Activated naive CD4-positive, alpha-beta T cell treated with anti-CD3 and anti-CD28 coated beads, Interleukin-2, amount 50 U/mL, for 24 hours (primary cell): ENCODE data around the gene BNIP1.
"Not testable (repeated sequence)": the region's sequence is repeated elsewhere in the genome, so short reads cannot be mapped to it uniquely, and the experiment has no call there.

Experiments
- H3K27ac Mint-ChIP-seq: one replicate; pipeline ENCODE4 v1.8.0; 2021; ENCODE audit warnings: mild to moderate bottlenecking, mixed read lengths
- H3K27me3 Mint-ChIP-seq: one replicate; pipeline ENCODE4 v1.8.0; 2021; ENCODE audit warnings: mixed read lengths
- H3K36me3 Mint-ChIP-seq: one replicate; pipeline ENCODE4 v1.8.0; 2021; ENCODE audit warnings: mixed read lengths
- H3K4me1 Mint-ChIP-seq: one replicate; pipeline ENCODE4 v1.8.0; 2021; ENCODE audit warnings: mixed read lengths
- H3K4me3 Mint-ChIP-seq: one replicate; pipeline ENCODE4 v1.8.0; 2021; ENCODE audit warnings: mild to moderate bottlenecking, mixed read lengths
- H3K9me3 Mint-ChIP-seq: one replicate; pipeline ENCODE4 v1.8.0; 2021; ENCODE audit warnings: mixed read lengths

BNIP1 gene

GRCh38 chr5:173153842-173154241 is 9.5 kb downstream of the BNIP1 start:
- Mint-ChIP-seq H3K27me3 (no peaks in the 10 kb centered on the region), H3K4me3 (no peak overlapping the region), H3K36me3 (peaks cover 23% of the 10 kb centered on the region), H3K9me3 (no peaks in the 10 kb centered on the region), H3K27ac (no peak overlapping the region), H3K4me1 (no peaks in the 10 kb centered on the region)

GRCh38 chr5:173154619-173155018 is 10.3 kb downstream of the BNIP1 start:
- H3K36me3 Mint-ChIP-seq = peaks cover 21% of the 10 kb centered on the region
- not testable (repeated sequence) for H3K4me3 Mint-ChIP-seq, H3K27ac Mint-ChIP-seq, H3K9me3 Mint-ChIP-seq, H3K27me3 Mint-ChIP-seq, H3K4me1 Mint-ChIP-seq

DNA sequence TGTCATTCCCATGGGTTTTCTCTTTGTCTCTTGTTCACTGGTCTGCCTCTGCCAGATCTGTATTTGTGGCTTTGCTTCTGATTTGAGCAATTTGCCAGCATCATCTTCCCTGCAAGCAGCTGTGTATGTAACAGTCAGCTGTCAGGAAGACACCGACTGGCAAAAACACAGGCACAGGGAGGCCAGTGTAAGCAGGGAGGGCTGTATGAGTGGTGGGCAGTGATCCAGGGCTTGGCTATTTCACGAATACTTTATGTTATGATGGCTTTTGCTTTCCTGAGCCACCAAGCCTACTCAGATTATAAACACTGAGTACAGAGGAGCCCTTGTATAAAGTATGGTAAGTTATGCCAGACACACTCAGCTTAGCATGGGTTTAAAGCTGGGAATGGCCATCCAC is 11.6 kb downstream of the BNIP1 start:
- Mint-ChIP-seq H3K36me3 (peaks cover 19% of the 10 kb centered on the region), H3K4me3 (no peak overlapping the region), H3K27me3 (no peaks in the 10 kb centered on the region)

GRCh38 chr5:173158366-173158765 is 14.0 kb downstream of the BNIP1 start:
- no peaks in the 10 kb centered on the region for H3K4me1 Mint-ChIP-seq
- peaks cover 21% of the 10 kb centered on the region for H3K36me3 Mint-ChIP-seq
- H3K9me3 Mint-ChIP-seq = no peaks in the 10 kb centered on the region
- no peak overlapping the region for H3K4me3 Mint-ChIP-seq
- no peaks in the 10 kb centered on the region for H3K27me3 Mint-ChIP-seq
- H3K27ac Mint-ChIP-seq = no peak overlapping the region

More for the DNA sequence above, 11.6 kb downstream of the BNIP1 start:
- H3K9me3 Mint-ChIP-seq = no peaks in the 10 kb centered on the region
- H3K4me1 Mint-ChIP-seq = no peaks in the 10 kb centered on the region
- H3K27ac Mint-ChIP-seq = no peak overlapping the region

GRCh38 chr5:173159256-173159655 is 14.9 kb downstream of the BNIP1 start:
- Mint-ChIP-seq H3K27me3 (no peaks in the 10 kb centered on the region), H3K36me3 (peaks cover 13% of the 10 kb centered on the region), H3K9me3 (no peaks in the 10 kb centered on the region), H3K27ac (no peak overlapping the region), H3K4me1 (no peaks in the 10 kb centered on the region), H3K4me3 (no peak overlapping the region)

DNA sequence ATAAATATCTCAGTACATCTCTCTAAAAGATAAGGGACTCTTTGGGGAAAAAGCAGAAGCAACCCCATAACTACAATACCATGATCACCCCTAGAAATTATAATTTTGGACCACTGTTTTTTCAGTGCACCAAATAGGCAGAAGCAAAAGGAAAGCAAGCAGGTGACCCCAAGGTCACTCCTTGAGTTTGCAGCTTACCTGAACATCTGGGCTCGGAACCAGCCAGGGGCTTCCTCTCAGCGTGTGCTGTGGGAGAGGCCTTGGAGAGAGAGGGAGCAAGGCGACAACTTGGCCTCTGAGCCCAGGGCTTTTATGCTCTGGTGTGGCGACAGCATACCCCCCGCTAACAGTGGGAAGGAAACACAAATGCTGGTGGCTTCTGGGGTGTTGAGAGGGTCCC is 16.8 kb downstream of the BNIP1 start:
- H3K27ac Mint-ChIP-seq = no peak overlapping the region
- H3K4me1 Mint-ChIP-seq = no peaks in the 10 kb centered on the region
- no peaks in the 10 kb centered on the region for H3K9me3 Mint-ChIP-seq
- H3K27me3 Mint-ChIP-seq = no peaks in the 10 kb centered on the region
- H3K4me3 Mint-ChIP-seq = no peak overlapping the region
- H3K36me3 Mint-ChIP-seq = peaks cover 13% of the 10 kb centered on the region

DNA sequence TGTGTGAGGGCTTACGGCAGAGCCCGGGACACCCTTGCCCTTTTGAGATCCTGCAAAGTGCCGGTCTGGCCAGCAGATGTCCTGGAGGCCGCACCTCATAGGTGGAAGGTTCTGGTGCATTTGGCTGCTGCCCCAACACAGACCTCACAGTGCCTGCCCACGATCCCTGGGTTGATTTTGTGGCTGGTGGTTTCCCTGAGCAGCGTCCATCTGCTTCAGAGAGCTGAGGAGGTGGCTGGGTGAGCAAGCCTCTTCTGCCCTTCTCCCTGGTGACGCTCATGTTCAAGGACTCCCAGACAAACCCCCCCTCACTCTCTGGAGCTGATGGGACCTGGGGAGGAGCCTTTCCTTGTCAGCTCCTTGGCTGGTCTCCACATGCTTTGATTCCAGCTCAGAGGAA is 18.9 kb downstream of the BNIP1 start:
- Mint-ChIP-seq H3K27me3 (no peaks in the 10 kb centered on the region), H3K4me3 (no peak overlapping the region), H3K27ac (no peak overlapping the region), H3K4me1 (no peaks in the 10 kb centered on the region), H3K36me3 (peaks cover 12% of the 10 kb centered on the region), H3K9me3 (no peaks in the 10 kb centered on the region)

GRCh38 chr5:173165177-173166016 is 21.1 kb downstream of the BNIP1 start:
- Mint-ChIP-seq H3K27ac (no peak overlapping the region), H3K4me1 (no peaks in the 10 kb centered on the region), H3K36me3 (peaks cover 9% of the 10 kb centered on the region), H3K4me3 (no peak overlapping the region), H3K27me3 (no peaks in the 10 kb centered on the region), H3K9me3 (no peaks in the 10 kb centered on the region)

GRCh38 chr5:173172166-173172565 is 27.8 kb downstream of the BNIP1 start:
- Mint-ChIP-seq H3K36me3 (no peaks in the 10 kb centered on the region), H3K27me3 (no peaks in the 10 kb centered on the region), H3K4me1 (no peaks in the 10 kb centered on the region), H3K4me3 (no peak overlapping the region), H3K9me3 (no peaks in the 10 kb centered on the region), H3K27ac (no peak overlapping the region)

- Mint-ChIP-seq H3K27me3 (no peaks in the 10 kb centered on the region), H3K9me3 (peaks cover 5% of the 10 kb centered on the region), H3K36me3 (peaks cover 7% of the 10 kb centered on the region), H3K4me3 (no peak overlapping the region), H3K27ac (no peak overlapping the region), H3K4me1 (no peaks in the 10 kb centered on the region)
These were observed 31.2 kb downstream of the BNIP1 start for GRCh38 chr5:173175523-173175922.

- H3K4me3 Mint-ChIP-seq = no peak overlapping the region
- H3K27ac Mint-ChIP-seq = no peak overlapping the region
- peaks cover 5% of the 10 kb centered on the region for H3K9me3 Mint-ChIP-seq
- no peaks in the 10 kb centered on the region for H3K4me1 Mint-ChIP-seq
- H3K27me3 Mint-ChIP-seq = no peaks in the 10 kb centered on the region
- H3K36me3 Mint-ChIP-seq = peaks cover 8% of the 10 kb centered on the region
These were observed 34.1 kb downstream of the BNIP1 start for GRCh38 chr5:173178369-173178910.

GRCh38 chr5:173180331-173180730 is 36.0 kb downstream of the BNIP1 start:
- H3K4me1 Mint-ChIP-seq = no peaks in the 10 kb centered on the region
- H3K4me3 Mint-ChIP-seq = no peak overlapping the region
- no peaks in the 10 kb centered on the region for H3K27me3 Mint-ChIP-seq
- H3K36me3 Mint-ChIP-seq = peaks cover 8% of the 10 kb centered on the region
- H3K27ac Mint-ChIP-seq = no peak overlapping the region
- H3K9me3 Mint-ChIP-seq = peaks cover 5% of the 10 kb centered on the region

DNA sequence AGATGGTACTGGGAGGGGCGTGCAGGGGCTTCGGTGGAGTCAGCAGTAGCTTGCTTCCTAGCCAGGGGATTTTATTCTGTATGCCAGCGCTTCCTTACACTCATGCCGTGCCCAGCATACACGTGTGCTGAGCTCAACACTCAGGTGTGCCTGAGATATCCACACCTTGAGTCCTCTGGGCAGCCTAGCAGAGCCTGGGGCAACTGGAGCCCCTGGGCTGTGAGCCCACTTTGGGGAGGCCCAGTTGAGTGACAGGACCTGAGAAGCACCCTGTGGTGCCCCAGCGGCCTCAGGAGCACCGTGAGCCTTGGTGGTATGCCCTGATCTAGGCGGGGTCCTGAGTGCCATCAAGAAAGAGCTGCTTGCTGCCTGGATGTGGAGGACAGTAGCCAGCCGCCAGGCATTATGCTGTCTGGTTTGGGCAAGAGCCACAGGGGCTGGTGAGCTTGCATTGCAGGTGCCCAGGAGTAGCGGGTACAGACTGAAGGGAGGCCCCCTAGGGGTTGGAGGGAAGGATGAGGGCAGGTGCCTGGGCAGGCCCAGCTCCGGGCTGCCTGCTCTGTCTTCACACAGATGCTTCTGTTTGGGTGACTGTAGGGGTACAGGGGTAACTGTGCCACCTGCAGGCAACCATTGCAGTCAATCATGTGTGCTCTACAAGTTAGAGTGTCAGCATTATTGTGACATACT is 42.9 kb downstream of the BNIP1 start:
- H3K36me3 Mint-ChIP-seq = peaks cover under 1% of the 10 kb centered on the region
- H3K9me3 Mint-ChIP-seq = no peaks in the 10 kb centered on the region
- H3K4me3 Mint-ChIP-seq = no peak overlapping the region
- no peaks in the 10 kb centered on the region for H3K4me1 Mint-ChIP-seq
- H3K27ac Mint-ChIP-seq = no peak overlapping the region
- no peaks in the 10 kb centered on the region for H3K27me3 Mint-ChIP-seq

GRCh38 chr5:173188280-173188679 is 43.9 kb downstream of the BNIP1 start:
- H3K27ac Mint-ChIP-seq = no peak overlapping the region
- H3K27me3 Mint-ChIP-seq = no peaks in the 10 kb centered on the region
- no peak overlapping the region for H3K4me3 Mint-ChIP-seq
- H3K36me3 Mint-ChIP-seq = no peaks in the 10 kb centered on the region
- H3K9me3 Mint-ChIP-seq = no peaks in the 10 kb centered on the region
- no peaks in the 10 kb centered on the region for H3K4me1 Mint-ChIP-seq

- Mint-ChIP-seq H3K27ac (no peak overlapping the region), H3K27me3 (peaks cover 1% of the 10 kb centered on the region), H3K4me1 (no peaks in the 10 kb centered on the region), H3K9me3 (no peaks in the 10 kb centered on the region), H3K36me3 (no peaks in the 10 kb centered on the region), H3K4me3 (no peak overlapping the region)
These were observed 46.7 kb downstream of the BNIP1 start for GRCh38 chr5:173191015-173191414.

- Mint-ChIP-seq H3K27me3 (peaks cover 1% of the 10 kb centered on the region), H3K9me3 (no peaks in the 10 kb centered on the region), H3K36me3 (no peaks in the 10 kb centered on the region), H3K27ac (no peak overlapping the region), H3K4me1 (no peaks in the 10 kb centered on the region), H3K4me3 (no peak overlapping the region)
These were observed 47.2 kb downstream of the BNIP1 start for GRCh38 chr5:173191561-173191960.
